HG03565 (cell line): Measurements from ENCODE around the gene ZBED1.
"Not testable (repeated sequence)": the region's sequence is repeated elsewhere in the genome, so short reads cannot be mapped to it uniquely, and the experiment has no call there.

ENCODE experiments used
- ATAC-seq: cut with Tn5 transposase; IDR thresholded peaks from one replicate; pipeline ENCODE4 v1.9.1; 2021; ENCODE audit warnings: mild to moderate bottlenecking, moderate library complexity; ENCODE audit not compliant: unreplicated experiment

The ZBED1 gene

DNA sequence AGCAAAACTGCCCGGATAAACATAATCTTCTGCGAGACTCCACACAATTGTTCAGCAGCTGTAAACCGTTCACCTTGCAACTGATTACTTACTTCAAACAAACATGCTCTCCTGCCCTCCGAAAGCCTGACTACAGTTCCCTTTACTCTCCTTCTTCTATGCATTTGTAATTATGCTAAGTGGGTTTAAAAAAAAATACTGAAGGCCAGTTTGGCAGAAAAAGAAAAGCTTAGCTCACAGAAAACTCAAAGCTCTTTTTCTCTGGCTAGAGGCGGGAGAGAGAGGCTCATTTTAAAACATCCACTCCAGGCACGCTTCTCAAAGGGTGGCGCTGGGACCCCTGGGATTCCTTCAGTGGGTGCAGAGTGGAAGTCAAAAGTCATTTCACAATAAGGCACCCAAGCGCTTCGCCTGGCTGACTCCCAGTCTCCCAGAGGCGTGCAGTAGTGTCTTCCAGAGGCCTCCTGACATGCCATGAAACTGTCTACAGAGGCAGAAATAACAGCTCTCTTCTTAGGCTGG, 1.9 kb downstream of the ZBED1 start:
- no peak for ATAC-seq

DNA sequence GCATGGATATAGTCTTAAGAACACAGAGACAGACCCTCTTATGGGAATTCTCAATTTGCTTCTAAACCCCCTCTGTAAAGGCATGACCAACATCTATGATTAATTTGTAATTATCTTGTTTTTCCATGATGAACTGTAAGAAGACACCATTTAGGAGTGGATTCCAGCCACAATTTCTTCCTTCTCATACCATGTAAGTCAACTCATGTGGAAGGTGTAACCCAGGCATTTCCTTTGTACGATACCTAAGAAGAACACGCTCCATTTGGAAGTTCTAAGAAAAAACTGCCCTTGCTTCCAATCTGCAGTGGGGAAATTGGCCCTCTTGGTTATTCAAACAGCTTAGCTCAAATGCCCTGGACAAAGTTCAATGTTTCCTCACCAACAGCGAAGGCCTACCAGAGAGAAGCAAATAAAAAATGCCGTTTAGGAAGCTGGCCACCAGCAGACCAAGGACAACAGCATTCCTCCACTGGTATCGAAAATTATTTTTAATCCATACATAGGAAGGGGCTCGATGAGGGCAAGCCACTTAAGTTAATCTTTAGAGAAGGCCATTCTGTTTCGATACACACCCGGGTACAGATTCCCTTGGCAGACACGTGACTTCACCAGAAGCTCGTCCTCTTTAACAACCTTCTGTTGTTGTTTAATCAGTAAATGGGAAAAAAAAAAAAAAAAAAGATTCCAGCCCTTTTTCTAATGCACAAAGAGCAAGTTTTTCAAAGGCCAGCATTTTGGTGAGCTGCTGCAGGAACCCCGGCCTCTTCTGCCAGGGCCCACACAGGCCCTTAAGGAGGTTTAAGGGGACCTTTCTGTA, 2.6 kb downstream of the ZBED1 start:
- ATAC-seq, result no peak

DNA sequence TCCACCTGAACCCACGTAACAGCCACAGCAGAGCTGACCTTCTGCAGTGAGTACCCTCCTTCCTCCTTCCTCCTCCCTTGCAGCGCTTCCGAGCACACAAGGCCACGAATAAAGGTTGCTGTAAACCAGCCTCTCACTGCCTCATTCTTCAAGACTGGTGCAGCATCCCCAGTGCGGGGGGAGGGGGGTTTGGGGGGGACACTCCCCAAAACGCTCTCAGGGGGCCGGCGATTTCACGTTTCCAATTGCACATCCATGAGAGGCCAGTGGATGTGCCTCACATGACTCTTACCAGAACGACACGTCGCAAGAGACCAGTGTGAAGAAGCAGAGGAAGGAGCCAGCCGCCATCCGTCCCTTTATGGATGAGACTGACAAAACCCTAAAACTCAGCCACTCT, 5.2 kb downstream of the ZBED1 start:
- no peak for ATAC-seq

- ATAC-seq, result no peak
Measured at GRCh38 chrX:2492531-2493218, 8.1 kb downstream of the ZBED1 start.

DNA sequence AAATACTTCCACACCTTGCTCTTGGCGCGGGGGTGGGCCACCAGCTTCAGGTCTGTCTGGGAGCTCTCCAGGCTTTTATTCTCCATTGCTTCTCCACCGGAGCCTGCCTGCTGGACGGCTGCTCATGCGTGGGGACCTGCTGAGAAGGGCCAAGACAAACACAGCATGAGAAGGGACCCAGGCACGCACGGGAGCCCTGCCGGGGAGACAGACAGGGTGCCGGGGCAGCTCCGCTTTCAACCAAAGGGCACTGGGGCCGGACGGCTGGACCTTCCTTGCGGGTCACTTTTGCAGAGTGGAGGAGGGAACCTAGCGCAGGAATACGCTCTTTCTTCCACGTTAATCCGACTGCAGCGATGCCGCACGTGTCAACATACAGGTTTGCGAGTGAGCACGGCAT, 10.1 kb downstream of the ZBED1 start:
- no peak for ATAC-seq

GRCh38 chrX:2489446-2490445, 11.0 kb downstream of the ZBED1 start:
- no peak for ATAC-seq

DNA sequence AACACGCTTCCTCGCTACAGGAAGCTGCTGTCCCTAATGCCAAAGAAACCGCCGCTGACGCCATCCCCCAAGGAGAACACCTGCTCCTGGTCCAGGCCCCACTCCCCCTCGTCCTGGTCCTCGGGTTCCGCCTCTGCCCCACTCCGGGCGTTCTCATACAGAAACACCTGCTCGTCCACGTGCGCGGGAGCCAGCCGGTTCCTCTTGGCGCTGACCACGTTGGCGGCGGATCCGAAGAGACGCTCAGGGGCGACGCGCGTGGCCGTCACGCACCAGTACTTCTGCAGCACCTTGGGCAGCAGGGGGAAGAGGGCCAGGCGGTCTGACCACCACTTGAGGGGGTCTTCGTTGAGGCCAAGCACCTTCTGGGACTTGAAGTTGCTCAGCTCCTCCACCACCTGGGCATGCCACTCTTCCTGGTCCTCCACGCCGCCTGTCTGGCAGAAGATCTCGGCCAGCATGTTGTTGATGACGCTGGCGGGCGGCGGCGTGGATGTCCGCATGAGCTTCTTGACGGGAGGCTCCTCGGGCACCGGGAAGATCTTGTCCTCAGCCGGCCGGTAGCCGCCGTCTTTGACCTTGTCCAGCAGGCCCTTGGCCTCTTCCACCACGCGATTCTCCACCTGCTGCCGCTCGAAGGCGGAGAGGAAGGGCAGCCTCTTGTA, 12.0 kb downstream of the ZBED1 start:
- ATAC-seq, result no peak

DNA sequence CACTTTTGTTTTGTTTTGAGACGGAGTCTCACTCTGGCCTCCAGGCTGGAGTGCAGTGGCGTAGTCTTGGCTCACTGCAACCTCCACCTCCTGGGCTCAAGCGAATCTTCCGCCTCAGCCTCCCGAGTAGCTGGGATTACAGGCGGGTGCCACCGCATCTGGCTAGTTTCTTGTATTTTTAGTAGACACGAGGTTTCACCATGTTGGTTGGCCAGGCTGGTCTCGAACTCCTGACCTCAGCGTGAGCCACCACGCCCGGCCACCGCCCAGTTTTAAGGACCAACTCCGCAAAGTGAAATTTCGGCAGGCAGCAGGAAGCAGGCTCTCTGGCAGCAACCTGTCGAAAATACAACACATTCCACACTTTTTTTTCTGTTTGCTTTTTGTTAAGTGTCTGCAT, 13.4 kb downstream of the ZBED1 start:
- no peak for ATAC-seq

DNA sequence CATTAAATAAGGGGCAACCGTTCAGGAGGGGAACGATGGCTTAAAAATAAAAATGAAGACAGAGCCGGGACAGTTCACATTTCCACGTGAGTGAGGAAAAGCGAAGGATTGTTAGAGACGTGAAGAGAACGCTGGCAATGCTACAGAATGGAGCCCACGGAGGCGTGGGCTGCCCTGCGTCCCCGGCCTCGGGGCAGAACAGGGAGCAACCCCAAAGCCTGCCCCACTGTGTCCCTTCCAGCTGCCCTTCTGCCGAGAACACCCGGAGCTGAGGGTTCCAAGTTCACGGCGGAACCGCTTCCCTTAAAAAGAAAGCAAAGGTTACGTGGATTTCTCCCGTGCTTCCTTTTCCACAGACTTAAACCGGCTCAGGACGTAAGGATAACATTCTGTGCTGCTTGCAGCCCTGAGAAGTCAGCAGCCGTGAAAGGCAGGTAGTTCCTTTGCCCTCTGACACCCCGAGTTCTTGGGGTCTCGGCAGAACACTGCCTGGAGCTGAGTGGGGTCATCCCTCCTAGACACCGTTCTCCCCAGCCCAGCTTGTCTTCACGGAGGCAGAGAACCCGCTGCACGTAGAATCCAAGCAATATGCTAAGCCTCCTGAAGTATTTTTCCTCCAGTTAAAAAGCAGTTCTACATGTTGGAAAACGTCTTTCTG, 14.2 kb downstream of the ZBED1 start:
- ATAC-seq, result no peak

DNA sequence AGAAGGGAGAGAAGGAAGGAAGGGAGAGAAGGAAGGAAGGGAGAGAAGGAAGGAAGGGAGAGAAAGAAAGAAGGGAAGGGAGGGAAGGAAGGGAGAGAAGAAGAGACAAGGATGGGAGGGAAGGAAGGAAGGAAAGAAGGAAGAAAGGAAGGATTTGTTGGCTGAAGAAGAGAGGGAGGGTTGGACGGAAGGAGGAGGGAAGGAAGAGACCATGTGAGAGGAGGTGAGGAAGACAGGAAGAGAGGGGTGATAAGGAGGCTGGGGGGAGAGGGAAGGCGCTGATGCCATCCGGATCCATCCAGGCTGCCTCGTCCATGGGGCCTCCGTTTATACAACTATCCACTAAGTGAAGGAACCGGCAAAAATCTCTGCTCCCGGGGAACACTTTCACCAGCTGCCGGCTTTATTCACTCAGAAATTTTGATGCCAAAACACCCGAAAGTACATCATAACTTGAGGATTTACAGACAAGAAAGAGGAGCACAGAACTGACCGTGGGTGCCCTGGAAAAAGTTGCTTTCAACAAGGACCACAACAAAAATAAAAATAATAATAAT, 14.9 kb downstream of the ZBED1 start:
- no peak for ATAC-seq

- ATAC-seq, result no peak
Measured at GRCh38 chrX:2484721-2485648, 15.8 kb downstream of the ZBED1 start.

DNA sequence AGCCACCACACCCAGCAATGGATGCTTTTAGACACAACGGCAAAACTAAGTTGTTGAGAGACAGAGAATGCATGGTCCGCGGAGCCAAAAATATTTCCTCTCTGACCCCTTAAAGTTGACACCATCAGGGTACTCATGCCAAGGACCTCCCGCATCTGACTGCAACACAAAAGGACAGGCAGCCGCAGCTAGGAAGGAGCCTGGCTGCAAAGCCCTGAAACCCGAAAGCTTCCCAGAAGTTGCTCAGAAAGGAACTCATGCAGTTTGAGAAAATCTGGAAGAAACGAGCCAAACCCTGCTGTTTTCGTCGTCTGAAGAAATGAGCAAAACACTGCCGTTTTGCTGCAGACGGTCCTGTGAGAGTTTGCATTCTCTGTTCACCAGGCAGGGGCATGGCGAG, 16.5 kb downstream of the ZBED1 start:
- ATAC-seq, result no peak

GRCh38 chrX:2483398-2484060, 17.2 kb downstream of the ZBED1 start:
- ATAC-seq, result no peak

DNA sequence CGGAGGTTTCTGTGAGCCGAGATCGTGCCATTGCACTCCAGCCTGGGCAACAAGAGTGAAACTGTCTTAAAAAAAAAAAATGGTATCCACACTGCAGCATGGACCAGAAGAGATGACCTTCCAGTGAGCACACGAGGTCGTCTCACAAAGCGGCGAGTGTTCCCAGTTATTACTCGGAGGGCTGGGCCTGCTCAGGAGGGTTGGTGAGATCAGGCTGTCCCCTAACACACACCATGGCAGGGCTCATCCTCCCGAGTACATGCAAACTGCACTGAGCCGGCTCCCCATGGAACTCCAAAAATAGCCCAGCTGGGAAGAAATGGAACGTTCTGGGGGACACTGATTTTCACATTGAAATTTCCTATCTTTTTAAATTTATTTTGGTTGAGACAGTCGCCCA, 19.2 kb downstream of the ZBED1 start:
- not testable (repeated sequence) for ATAC-seq

- ATAC-seq, result not testable (repeated sequence)
Measured at GRCh38 chrX:2479982-2480381, 20.8 kb downstream of the ZBED1 start.

DNA sequence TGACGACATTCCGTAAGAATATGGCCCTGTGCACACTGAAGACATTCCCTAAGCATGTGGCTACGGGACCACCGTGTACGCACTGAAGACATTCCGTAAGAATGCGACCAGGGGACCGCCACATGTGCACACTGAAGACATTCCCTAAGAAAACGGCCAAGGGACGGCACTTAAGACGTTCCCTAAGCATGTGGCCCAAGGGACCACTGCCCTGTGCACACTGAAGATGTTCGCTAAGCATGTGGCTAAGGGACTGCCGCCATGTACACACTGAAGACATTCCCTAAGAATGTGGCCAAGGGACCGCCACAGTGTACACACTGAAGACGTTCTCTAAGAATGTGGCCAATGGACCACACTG, 21.4 kb downstream of the ZBED1 start:
- ATAC-seq, result no peak

DNA sequence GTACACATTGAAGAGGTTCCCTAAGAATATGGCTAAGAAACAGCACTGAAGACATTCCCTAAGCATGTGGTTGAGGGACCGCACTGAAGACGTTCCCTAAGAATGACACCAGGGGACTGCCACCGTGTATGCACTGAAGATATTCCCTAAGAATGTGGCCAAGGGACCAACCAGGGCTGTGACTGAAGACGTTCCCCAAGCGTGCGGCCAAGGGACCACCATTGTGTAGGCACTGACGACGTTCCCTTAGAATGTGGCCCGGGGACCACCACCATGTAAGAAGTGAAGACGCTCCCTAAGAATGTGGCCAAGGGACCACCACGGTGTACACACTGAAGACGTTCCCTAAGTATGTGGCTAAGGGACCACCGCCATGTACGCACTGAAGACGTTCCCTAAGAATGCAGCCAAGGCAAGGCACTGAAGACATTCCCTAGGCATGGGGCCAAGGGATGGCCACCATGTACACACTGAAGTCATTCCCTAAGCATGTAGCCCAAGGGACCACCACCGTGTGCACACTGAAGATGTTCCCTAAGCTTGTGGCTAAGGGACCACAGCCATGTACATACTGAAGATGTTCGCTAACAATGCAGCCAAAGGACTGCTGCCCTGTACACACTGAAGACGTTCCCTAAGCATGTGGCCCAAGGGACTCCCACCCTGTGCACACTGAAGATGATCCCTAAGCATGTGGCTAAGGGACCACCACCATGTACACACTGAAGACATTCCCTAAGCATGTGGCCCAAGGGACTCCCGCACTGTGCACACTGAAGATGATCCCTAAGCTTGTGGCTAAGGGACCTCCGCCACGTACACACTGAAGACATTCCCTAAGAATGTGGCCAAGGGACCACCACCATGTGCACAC, 22.0 kb downstream of the ZBED1 start:
- no peak for ATAC-seq
